ENCODE data around the gene IER5L.
"Not testable (repeated sequence)": the region's sequence is repeated elsewhere in the genome, so short reads cannot be mapped to it uniquely, and the experiment has no call there.

- TF ChIP-seq POLR2A (IDR thresholded peaks at IDR 0.05; ENCODE audit: low read depth, low read length); TAF1 (IDR thresholded peaks at IDR 0.05; ENCODE audit: borderline replicate concordance, low read depth, low read length): not testable (repeated sequence)
Observed at GRCh38 chr9:129189971-129190370, 11.9 kb upstream of the IER5L start.
